PC-9 (cell line): ENCODE results near the gene PCDHGB1. TPM values are rescaled to one million over a fixed set of nuclear protein-coding genes. Genes with fewer than 3 reads are reported as not detected.

Source experiments
- BruUV-seq: library from RNA; stranded (reverse); fragments of 400-500 nt; replicated peaks from 2 replicates; lab custom pipeline; 2021; lab: Mats Ljungman, UMichigan
- CTCF ChIA-PET: fragments of 300-600 bp; sonication (Branson Sonifier 250); formaldehyde crosslinking; loops from one replicate; lab custom pipeline; 2022; ENCODE audit warnings: antibody characterized with exemption; lab: Charles Lee
- POLR2A ChIA-PET: fragments of 300-600 bp; sonication (Branson Sonifier 250); formaldehyde crosslinking; loops from one replicate; lab custom pipeline; 2022; ENCODE audit warnings: antibody characterized with exemption; ENCODE audit not compliant: unreplicated experiment; lab: Charles Lee
- DNase-seq, 2 experiments: peaks; one replicate each; pipeline versions ENCODE4 v3.0.0 to v3.0.0-alpha.2; 2015 to 2022; ENCODE audit warnings: mixed read lengths in 1 of 2
- H2AFZ ChIP-seq: fragments of 200-600 bp; sonication (generic); 2 replicates; pipeline ENCODE4 v1.8.1; 2017; ENCODE audit warnings: antibody characterized with exemption
- H3F3A ChIP-seq: fragments of 200-600 bp; sonication (generic); 2 replicates; pipeline ENCODE4 v1.8.1; 2017; ENCODE audit warnings: antibody characterized with exemption, mild to moderate bottlenecking, low read depth; ENCODE audit not compliant: insufficient read depth
- H3K27ac ChIP-seq: fragments of 200-600 bp; sonication (generic); 2 replicates; pipeline ENCODE4 v1.6.1; 2016; ENCODE audit warnings: mixed run types
- H3K27me3 ChIP-seq: fragments of 200-600 bp; sonication (generic); 2 replicates; pipeline ENCODE4 v1.6.1; 2016; ENCODE audit warnings: low read depth, mixed run types; ENCODE audit not compliant: insufficient read depth
- H3K36me3 ChIP-seq: fragments of 200-600 bp; sonication (generic); 2 replicates; pipeline ENCODE4 v1.6.1; 2016; ENCODE audit warnings: low read depth, mixed run types
- H3K4me1 ChIP-seq: fragments of 200-600 bp; sonication (generic); replicated peaks from 2 replicates; pipeline ENCODE4 v1.6.1; 2016; ENCODE audit warnings: mixed run types; ENCODE audit not compliant: insufficient read depth
- H3K4me2 ChIP-seq: fragments of 200-600 bp; sonication (generic); 2 replicates; pipeline ENCODE4 v1.6.1; 2017; ENCODE audit warnings: mixed run types
- H3K4me3 ChIP-seq: fragments of 200-600 bp; sonication (generic); 2 replicates; pipeline ENCODE4 v1.6.1; 2016; ENCODE audit warnings: mixed run types
- H3K79me2 ChIP-seq: fragments of 200-600 bp; sonication (generic); 2 replicates; pipeline ENCODE4 v1.6.1; 2017; ENCODE audit warnings: low read depth, mixed run types
- H3K9me2 ChIP-seq: fragments of 200-600 bp; sonication (generic); 2 replicates; pipeline ENCODE4 v1.8.1; 2017; ENCODE audit warnings: mild to moderate bottlenecking; ENCODE audit not compliant: insufficient read depth
- H3K9me3 ChIP-seq: fragments of 200-600 bp; sonication (generic); 2 replicates; pipeline ENCODE4 v1.8.1; 2016; ENCODE audit warnings: low read depth; ENCODE audit not compliant: insufficient read depth
- H4K20me1 ChIP-seq: fragments of 200-600 bp; sonication (generic); 2 replicates; pipeline ENCODE4 v1.8.1; 2017; ENCODE audit not compliant: insufficient read depth
- CTCF ChIP-seq: fragments of 200-600 bp; sonication (generic); conservative IDR thresholded peaks from 2 replicates; pipeline ENCODE4 v1.6.1; 2017; ENCODE audit warnings: mixed run types, antibody characterized with exemption, mild to moderate bottlenecking, moderate library complexity
- EZH2 ChIP-seq: fragments of 200-600 bp; sonication (generic); IDR thresholded peaks from 2 replicates; pipeline ENCODE4 v1.8.0; 2017; ENCODE audit warnings: antibody characterized with exemption, low read depth
- intact Hi-C: fragments of 100-400 bp; cut with micrococcal nuclease; formaldehyde crosslinking; loops from one replicate; pipeline ENCODE4 v1.10.0; 2022; ENCODE audit not compliant: unreplicated experiment
- total RNA-seq: library from RNA; stranded (reverse); gene quantifications from 2 replicates; pipeline ENCODE4 v1.2.3, GENCODE V29; 2021

Gene PCDHGB1
- total RNA-seq, 1 experiment from 2014 or later: not detected

GRCh38 chr5:141382469-141383294, 32.8 kb downstream of the PCDHGB1 start, which contains the start of gene PCDHGA7:
PCDHGA7 (plus strand) TSS chr5:141382742; CDS start chr5:141382900, 158 bp downstream.
- H4K20me1 ChIP-seq: no peaks in the 10 kb centered on the region
- no peak within 1 kb of the TSS for H2AFZ ChIP-seq
- H3K4me1 ChIP-seq: no peaks in the 10 kb centered on the region
- ChIA-PET POLR2A (no interaction called here), CTCF (no interaction called here)
- BruUV-seq: no TSS peak
- no peaks in the 10 kb centered on the region for H3K9me2 ChIP-seq
- H3K36me3 ChIP-seq: no peaks in the 10 kb centered on the region
- no peak within 1 kb of the TSS for H3K4me3 ChIP-seq
- no peaks in the 10 kb centered on the region for H3F3A ChIP-seq
- H3K27me3 ChIP-seq: peaks cover 49% of the 10 kb centered on the region
- no peak within 1 kb of the TSS for H3K4me2 ChIP-seq
- no peak within 1 kb of the TSS for H3K27ac ChIP-seq
- DNase-seq: no peak
- intact Hi-C loops: no loop called here
- TF ChIP-seq CTCF: no peak
- TF ChIP-seq EZH2: no peak
- no peaks in the 10 kb centered on the region for H3K9me3 ChIP-seq
- no peaks in the 10 kb centered on the region for H3K79me2 ChIP-seq

GRCh38 chr5:141383345-141383744, 33.4 kb downstream of the PCDHGB1 start:
- CTCF ChIA-PET: no interaction called here
- no peak overlapping the region for H3K4me2 ChIP-seq
- POLR2A ChIA-PET: interaction anchor here (0.6 kb wide), 1 partner anchor 135 kb away, joined by 3 read pairs; no protein-coding TSS in a partner anchor
- no peaks in the 10 kb centered on the region for H3K4me1 ChIP-seq
- no peak overlapping the region for H3K4me3 ChIP-seq
- no peak overlapping the region for H3K27ac ChIP-seq
- peaks cover 51% of the 10 kb centered on the region for H3K27me3 ChIP-seq
- no peak for DNase-seq
- intact Hi-C loops: no loop called here
- no peaks in the 10 kb centered on the region for H4K20me1 ChIP-seq
- no peaks in the 10 kb centered on the region for H3K9me2 ChIP-seq
- BruUV-seq: no TSS peak
- H3K9me3 ChIP-seq: no peaks in the 10 kb centered on the region
- no peaks in the 10 kb centered on the region for H3K36me3 ChIP-seq
- H2AFZ ChIP-seq: no peak overlapping the region
- no peak for TF ChIP-seq CTCF
- H3K79me2 ChIP-seq: no peaks in the 10 kb centered on the region
- no peaks in the 10 kb centered on the region for H3F3A ChIP-seq

GRCh38 chr5:141384471-141385267, 34.8 kb downstream of the PCDHGB1 start:
- Histone ChIP-seq H3K27me3 (peaks cover 54% of the 10 kb centered on the region), H3K9me3 (no peaks in the 10 kb centered on the region), H3K79me2 (no peaks in the 10 kb centered on the region), H3K4me3 (no peak overlapping the region), H3K36me3 (no peaks in the 10 kb centered on the region), H3K27ac (no peak overlapping the region), H3K4me2 (no peak overlapping the region), H3K4me1 (no peaks in the 10 kb centered on the region), H3F3A (no peaks in the 10 kb centered on the region), H3K9me2 (no peaks in the 10 kb centered on the region), H2AFZ (no peak overlapping the region; the same call in 1 of the 2 replicates), H4K20me1 (no peaks in the 10 kb centered on the region)
- intact Hi-C loops: no loop called here
- no TSS peak for BruUV-seq
- ChIA-PET CTCF (no interaction called here), POLR2A (no interaction called here)
- no peak for DNase-seq
- TF ChIP-seq EZH2 (no peak), CTCF (no peak)
